Ishikawa (cell line): ENCODE results near the gene HOXA10.

ENCODE experiments used
- CEBPB ChIP-seq: IDR thresholded peaks from 2 replicates; pipeline ENCODE4 v1.6.1; 2012
- EP300 ChIP-seq: IDR thresholded peaks from 2 replicates; pipeline ENCODE4 v1.6.1; 2012; ENCODE audit warnings: borderline replicate concordance
- MAX ChIP-seq: IDR thresholded peaks from 2 replicates; pipeline ENCODE4 v1.6.1; 2012
- RAD21 ChIP-seq: IDR thresholded peaks from 2 replicates; pipeline ENCODE4 v1.6.1; 2012; ENCODE audit warnings: low read depth
- REST ChIP-seq: IDR thresholded peaks from 2 replicates; pipeline ENCODE4 v1.6.1; 2012; ENCODE audit warnings: low read depth, mild to moderate bottlenecking
- TAF1 ChIP-seq: IDR thresholded peaks from 2 replicates; pipeline ENCODE4 v1.6.1; 2012; ENCODE audit warnings: low read depth, mild to moderate bottlenecking
- TEAD4 ChIP-seq: IDR thresholded peaks from 2 replicates; pipeline ENCODE4 v1.6.1; 2012
- YY1 ChIP-seq: IDR thresholded peaks from 2 replicates; pipeline ENCODE4 v1.6.1; 2012; ENCODE audit warnings: low read depth

GRCh38 chr7:27181795-27182275 is 7.7 kb upstream of the HOXA10 start:
- no peak for TF ChIP-seq EP300
- TF ChIP-seq TEAD4 = no peak
- TF ChIP-seq TAF1 = no peak
- no peak for TF ChIP-seq REST
- TF ChIP-seq RAD21 = no peak
- TF ChIP-seq CEBPB = no peak
- TF ChIP-seq YY1 = no peak
- no peak for TF ChIP-seq MAX
